SJSA1 (cell line): ENCODE measurements around the gene SOCS1. TPM values are rescaled to one million over a fixed set of nuclear protein-coding genes. Genes with fewer than 3 reads are reported as not detected.

Experiments used
- DNase-seq, 2 experiments: peaks; one replicate each; pipeline ENCODE4 v3.0.0-alpha.2; 2015 to 2020; ENCODE audit warnings: low spot score in 2 of 2, low read depth in 1 of 2
- H3K27ac ChIP-seq: fragments of 250-450 bp; sonication (Bioruptor Pico); 2 replicates; pipeline ENCODE4 v1.5.1; 2020; ENCODE audit warnings: mild to moderate bottlenecking, moderate library complexity
- H3K27me3 ChIP-seq: fragments of 250-450 bp; sonication (Bioruptor Pico); replicated peaks from 2 replicates; pipeline ENCODE4 v1.5.1; 2020; ENCODE audit warnings: mild to moderate bottlenecking, moderate library complexity
- H3K36me3 ChIP-seq: fragments of 250-450 bp; sonication (Bioruptor Pico); 2 replicates; pipeline ENCODE4 v1.5.1; 2020; ENCODE audit warnings: mild to moderate bottlenecking
- H3K4me1 ChIP-seq: fragments of 250-450 bp; sonication (Bioruptor Pico); replicated peaks from 2 replicates; pipeline ENCODE4 v1.6.1; 2021; ENCODE audit warnings: mild to moderate bottlenecking
- H3K4me3 ChIP-seq: fragments of 250-450 bp; sonication (Bioruptor Pico); 2 replicates; pipeline ENCODE4 v1.5.1; 2020; ENCODE audit warnings: mild to moderate bottlenecking
- H3K9me3 ChIP-seq: fragments of 250-450 bp; sonication (Bioruptor Pico); replicated peaks from 2 replicates; pipeline ENCODE4 v1.5.1; 2020; ENCODE audit warnings: mild to moderate bottlenecking
- total RNA-seq: library from RNA; depleted of rRNA; stranded (reverse); fragments of >200 nt; shearing (Covaris generic); gene quantifications from 2 replicates; pipeline ENCODE4 v1.2.3, GENCODE V29; 2014

The SOCS1 gene
- total RNA-seq, 1 experiment from 2014 or later: 9.0 TPM

DNA sequence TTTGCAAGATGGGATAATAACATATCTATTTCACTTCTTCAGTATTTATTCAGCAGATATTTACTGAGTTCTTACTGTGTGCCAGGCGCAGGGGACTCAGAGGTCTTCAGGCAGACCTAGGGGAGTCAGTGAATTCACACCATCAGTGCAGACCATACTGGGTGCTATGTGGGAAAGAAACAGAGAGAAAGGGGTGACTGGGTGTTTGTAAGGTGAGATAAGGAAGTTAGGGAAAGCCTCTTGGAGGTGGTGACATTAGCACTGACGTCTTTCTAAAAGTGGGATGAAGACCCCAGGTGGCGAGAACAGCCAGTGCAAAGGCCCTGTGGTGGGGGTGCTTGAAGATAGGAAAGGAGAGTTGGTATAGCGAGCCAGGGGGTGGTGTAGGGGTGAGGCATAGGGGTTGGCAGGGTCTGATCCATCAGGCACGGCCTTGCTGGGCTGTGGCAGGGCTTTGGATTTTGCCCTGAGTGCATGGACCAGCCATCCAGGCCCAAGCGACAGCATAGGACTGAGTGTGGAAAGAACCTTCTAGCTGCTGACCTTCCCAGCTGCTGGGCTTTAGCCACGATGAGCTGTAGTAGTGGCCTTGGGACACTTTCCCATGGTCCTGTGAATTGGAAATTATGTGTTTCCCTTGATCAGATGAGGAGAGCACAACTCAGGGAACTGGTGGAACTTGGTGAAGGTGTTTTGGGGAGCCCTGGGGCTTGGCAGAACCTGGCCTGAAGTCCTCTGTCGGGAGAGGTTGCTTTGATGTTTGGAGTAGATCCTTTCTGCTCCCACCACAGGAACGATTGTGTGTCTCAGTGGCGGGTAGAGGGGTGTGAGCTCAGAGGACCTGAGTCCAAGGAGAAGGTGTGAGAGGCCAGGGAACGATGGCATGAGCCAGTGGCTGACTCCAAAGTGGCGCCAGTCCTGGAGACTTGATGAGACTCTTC lies 3.9 kb upstream of the SOCS1 start:
- H3K27me3 ChIP-seq: no peaks in the 10 kb centered on the region
- peaks cover 11% of the 10 kb centered on the region for H3K36me3 ChIP-seq
- H3K9me3 ChIP-seq: no peaks in the 10 kb centered on the region
- no peak overlapping the region for H3K27ac ChIP-seq
- no peak overlapping the region for H3K4me3 ChIP-seq
- H3K4me1 ChIP-seq: peaks cover 27% of the 10 kb centered on the region
- DNase-seq: no peak

DNA sequence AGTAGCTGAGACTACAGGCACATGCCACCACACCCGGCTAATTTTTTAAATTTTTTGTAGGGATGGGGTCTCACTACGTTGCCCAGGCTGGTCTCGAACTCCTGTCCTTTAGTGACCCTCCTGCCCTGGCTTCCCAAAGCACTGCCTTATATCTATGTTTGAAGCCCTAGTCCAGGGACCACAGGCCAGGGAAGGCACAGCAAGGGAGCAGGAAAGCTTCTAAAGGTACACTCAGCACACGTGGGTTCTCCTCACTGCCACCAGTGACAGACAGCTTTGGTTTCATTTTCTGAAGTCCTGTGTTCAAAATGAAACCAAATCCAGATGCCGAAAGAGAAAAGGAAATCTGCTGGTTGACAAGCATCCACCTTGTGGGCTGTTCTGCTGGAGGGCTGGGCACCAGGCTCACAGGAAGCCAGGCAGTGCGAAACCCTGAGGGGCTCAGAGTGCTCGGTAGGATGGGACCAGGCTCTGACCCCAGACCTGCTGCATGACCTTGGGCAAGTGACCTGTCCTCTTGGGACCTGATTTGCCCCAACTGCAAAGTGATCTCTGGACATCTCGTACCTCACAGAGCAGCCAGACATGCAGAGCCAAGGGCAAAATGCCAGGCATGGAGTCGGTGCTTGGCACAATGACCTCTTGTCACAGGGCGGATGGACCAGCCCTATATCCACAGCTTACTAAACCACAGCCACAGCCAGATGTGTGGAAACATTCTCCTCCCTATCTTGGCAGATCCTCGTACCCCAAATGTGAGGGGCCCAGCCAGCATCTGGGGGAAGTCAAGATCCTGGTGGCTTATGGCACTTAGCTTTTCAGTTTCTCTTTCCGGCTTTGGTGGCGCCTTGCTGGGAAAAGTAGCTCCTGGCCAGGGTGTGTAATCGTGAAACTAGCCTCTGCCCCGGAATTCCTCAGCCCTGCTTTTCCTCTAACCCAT lies 2.8 kb upstream of the SOCS1 start:
- no peak overlapping the region for H3K27ac ChIP-seq
- DNase-seq: no peak
- H3K9me3 ChIP-seq: no peaks in the 10 kb centered on the region
- H3K27me3 ChIP-seq: no peaks in the 10 kb centered on the region
- peaks cover 22% of the 10 kb centered on the region for H3K36me3 ChIP-seq
- H3K4me1 ChIP-seq: peaks cover 38% of the 10 kb centered on the region
- H3K4me3 ChIP-seq: no peak overlapping the region

DNA sequence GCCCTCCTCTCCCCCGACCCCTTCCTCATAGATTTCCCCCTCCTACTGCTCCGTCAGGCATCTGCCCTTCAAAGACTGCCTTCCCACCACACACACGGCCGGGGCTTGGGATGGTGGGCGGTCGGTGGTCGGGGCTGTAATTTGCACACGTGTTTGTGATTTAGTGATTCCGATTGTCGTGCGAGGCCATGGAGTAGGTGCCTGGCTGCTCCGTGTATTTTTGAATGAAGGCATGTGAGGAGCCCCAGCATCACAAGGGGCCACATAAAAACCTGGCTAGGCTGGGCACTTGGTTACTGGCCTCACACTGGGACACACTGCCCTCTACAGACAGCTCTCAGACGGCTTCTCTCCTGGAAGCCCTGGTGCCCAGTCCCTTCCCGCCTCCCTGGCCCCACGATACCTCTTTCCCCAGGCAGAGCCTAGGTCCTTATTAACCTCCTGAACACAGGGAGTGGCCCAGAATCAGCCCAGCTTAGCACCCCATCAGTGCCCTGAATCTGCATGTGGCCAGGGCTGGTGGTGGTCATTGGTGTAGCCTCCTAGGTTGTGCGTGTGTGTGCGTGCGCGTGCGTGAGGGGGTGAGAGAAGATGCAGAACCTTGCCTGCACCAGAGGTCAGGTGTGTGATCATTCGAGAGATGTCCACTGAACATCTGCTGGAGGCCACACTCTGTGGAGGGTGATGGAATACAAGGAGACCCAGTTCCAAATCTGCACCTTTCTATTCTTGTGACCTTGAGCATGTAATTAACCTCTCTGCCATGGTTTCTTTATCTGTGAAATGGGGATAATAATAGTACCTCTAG lies 1.3 kb upstream of the SOCS1 start:
- no peaks in the 10 kb centered on the region for H3K27me3 ChIP-seq
- H3K27ac ChIP-seq: peak overlapping the region; percentile 96
- H3K36me3 ChIP-seq: peaks cover 37% of the 10 kb centered on the region
- H3K9me3 ChIP-seq: no peaks in the 10 kb centered on the region
- peak overlapping the region; percentile 80 for H3K4me3 ChIP-seq
- peaks cover 51% of the 10 kb centered on the region for H3K4me1 ChIP-seq
- DNase-seq: peak; percentile 73 to 81

DNA sequence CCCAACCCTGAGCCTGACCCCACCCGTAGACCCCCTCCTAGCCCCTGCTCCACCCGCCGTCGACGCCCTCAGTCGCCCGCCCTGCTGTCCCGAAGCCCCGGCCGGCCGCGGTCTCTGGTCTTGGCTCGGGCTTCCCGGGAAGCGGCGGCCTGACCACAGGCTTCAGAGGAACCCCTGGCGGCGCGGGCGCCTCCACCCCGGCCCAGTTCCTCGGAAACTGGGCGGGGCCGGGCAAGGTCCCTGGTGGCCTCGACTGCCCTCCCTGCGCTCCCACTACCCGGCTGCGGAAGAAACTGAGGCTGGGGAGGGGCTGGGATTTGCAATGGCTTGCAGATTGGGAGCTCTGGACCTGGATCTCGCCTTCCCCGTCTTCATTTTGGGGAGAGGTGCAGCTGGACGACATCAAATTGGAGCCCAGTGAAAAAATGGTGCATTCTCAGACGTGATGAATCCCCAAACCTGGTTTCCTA lies 692 bp upstream of the SOCS1 start:
- no peaks in the 10 kb centered on the region for H3K27me3 ChIP-seq
- H3K36me3 ChIP-seq: peaks cover 44% of the 10 kb centered on the region
- peak overlapping the region; percentile 96 for H3K27ac ChIP-seq
- H3K9me3 ChIP-seq: no peaks in the 10 kb centered on the region
- DNase-seq: peak; percentile 75 to 76
- H3K4me1 ChIP-seq: peaks cover 57% of the 10 kb centered on the region
- H3K4me3 ChIP-seq: peak overlapping the region; percentile 80

DNA sequence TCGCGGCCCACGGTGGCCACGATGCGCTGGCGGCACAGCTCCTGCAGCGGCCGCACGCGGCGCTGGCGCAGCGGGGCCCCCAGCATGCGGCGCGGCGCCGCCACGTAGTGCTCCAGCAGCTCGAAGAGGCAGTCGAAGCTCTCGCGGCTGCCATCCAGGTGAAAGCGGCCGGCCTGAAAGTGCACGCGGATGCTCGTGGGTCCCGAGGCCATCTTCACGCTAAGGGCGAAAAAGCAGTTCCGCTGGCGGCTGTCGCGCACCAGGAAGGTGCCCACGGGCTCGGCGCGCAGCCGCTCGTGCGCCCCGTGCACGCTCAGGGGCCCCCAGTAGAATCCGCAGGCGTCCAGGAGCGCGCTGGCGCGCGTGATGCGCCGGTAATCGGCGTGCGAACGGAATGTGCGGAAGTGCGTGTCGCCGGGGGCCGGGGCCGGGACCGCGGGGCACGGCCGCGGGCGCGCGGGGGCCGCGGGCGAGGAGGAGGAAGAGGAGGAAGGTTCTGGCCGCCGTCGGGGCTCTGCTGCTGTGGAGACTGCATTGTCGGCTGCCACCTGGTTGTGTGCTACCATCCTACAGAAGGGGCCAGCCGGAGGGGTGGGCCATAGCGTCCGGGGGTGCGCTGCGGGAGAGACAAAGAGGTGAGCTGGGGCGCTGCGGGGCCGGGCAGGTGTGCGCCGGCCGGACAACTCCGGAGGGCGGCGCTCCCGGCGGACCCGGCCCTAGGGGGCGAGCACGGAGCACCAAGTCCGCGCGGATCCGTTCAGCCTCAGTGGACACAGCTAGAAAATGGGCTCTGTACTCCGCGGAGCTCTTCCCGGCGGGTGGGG lies 879 bp downstream of the SOCS1 start:
- Histone ChIP-seq H3K4me3 (peak overlapping the region; percentile 80), H3K27ac (no peak overlapping the region), H3K9me3 (no peaks in the 10 kb centered on the region), H3K36me3 (peaks cover 49% of the 10 kb centered on the region), H3K4me1 (peaks cover 57% of the 10 kb centered on the region), H3K27me3 (no peaks in the 10 kb centered on the region)
- peak in 1 of 2 experiments; percentile 42 for DNase-seq

DNA sequence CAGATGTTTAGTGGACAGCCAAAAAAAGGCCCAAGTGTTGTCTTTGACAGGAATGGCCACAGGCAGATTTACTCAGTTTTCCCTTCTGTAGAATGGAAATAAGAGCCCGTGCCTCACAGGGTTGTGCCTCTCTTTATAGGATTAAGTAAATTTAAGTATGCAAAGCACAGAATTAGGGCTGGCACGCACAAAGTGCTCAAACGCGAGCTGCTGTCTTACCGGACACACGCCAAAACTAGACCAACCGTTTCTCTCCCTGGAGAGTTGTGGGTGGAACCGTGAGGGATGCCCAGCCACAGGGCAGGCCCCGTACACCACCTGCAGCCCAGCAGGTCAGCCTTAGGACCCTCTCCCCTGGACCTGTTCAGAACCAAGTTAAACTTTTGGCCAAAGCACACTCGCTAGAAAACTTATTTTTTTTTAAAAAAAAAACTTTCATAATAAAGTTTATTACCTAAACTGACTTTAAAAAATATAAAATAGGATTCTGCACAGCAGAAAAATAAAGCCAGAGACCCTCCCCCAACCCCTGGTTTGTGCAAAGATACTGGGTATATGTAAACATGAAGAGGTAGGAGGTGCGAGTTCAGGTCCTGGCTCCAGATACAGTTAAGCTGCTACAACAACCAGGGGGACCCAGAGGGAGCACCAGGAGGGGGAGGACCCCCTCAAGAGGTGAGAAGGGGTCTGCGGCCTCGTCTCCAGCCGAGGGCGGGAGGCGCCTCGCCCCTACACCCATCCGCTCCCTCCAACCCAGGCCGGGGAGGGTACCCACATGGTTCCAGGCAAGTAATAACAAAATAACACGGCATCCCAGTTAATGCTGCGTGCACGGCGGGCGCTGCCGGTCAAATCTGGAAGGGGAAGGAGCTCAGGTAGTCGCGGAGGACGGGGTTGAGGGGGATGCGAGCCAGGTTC lies 1.8 kb downstream of the SOCS1 start:
- H3K4me3 ChIP-seq: peak overlapping the region; percentile 80
- H3K9me3 ChIP-seq: no peaks in the 10 kb centered on the region
- H3K27me3 ChIP-seq: no peaks in the 10 kb centered on the region
- H3K27ac ChIP-seq: no peak overlapping the region
- H3K36me3 ChIP-seq: peaks cover 49% of the 10 kb centered on the region
- peak in 1 of 2 experiments; percentile 30 for DNase-seq
- H3K4me1 ChIP-seq: peaks cover 57% of the 10 kb centered on the region

DNA sequence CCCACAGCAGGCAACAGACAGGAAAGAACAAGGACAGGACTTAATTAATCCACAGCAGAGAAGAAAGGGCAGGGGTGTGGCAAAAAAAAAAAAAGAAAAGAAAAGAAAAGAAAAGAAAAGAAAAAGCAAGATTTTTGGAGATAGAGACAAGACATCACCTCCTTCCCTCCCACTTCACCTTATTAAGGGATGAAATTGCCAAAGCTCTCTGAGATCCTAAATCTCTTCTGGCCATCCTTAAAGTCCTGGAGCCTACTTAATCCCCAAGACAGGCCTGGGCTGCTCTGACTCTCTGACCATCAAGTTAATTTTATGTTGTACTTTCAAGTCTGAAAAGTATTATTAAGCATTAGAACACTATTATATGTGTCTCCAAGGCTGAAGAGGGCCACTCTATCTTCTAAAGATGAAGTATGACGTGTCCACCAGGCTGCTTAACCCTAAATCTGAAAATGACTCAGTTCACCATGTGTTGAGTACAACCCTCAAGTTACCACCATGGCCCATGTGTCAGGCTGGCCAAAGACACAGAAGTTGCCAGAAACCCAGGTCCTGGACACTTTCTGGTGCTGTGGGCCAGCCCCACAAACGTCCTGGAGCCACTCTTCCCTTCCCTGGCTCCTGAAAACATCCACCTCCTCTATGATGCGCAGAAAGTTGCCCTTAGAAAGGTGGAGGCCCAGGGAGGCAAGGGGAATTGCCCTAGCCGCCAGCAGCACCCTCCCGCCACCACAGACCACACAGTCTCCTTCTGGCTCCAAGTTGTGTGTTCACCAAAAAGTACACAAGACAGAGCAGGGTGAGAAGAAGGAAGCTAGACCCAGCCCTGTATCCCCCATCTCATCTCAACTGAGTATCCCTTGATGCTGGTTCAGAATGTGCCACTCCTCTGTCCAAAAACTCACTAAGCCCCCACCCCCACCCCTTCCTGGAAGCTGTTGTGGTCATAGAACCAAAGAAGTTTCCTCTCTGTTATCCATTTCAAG lies 2.7 kb downstream of the SOCS1 start:
- Histone ChIP-seq H3K36me3 (peaks cover 49% of the 10 kb centered on the region), H3K4me1 (peaks cover 47% of the 10 kb centered on the region), H3K27ac (no peak overlapping the region), H3K27me3 (no peaks in the 10 kb centered on the region), H3K9me3 (no peaks in the 10 kb centered on the region), H3K4me3 (peak overlapping the region; percentile 80; the same call in 1 of the 2 replicates)
- no peak for DNase-seq

DNA sequence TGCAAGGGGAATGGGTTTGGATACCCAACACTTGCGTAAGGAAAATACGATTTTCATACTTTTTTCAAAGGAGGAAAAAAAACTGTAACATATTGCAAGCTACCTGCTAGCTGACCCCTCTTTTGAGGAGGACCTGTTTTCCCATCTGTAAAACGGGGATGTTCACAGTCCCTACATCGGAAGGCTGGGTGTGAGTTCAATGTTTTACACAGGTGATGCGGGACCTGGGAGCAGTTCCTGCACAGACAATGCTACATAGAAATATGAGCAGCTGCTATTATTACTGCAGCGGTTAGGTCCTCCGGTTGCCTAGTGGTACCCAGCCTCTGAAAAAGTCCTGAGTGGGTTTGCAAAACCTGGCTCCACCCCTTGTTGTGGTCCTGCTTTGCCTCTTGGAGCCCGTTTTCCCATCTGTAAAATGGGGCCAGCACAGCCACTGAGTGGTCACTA lies 3.5 kb downstream of the SOCS1 start:
- Histone ChIP-seq H3K4me1 (peaks cover 43% of the 10 kb centered on the region), H3K36me3 (peaks cover 49% of the 10 kb centered on the region), H3K9me3 (no peaks in the 10 kb centered on the region), H3K27ac (no peak overlapping the region), H3K4me3 (no peak overlapping the region), H3K27me3 (no peaks in the 10 kb centered on the region)
- no peak for DNase-seq

DNA sequence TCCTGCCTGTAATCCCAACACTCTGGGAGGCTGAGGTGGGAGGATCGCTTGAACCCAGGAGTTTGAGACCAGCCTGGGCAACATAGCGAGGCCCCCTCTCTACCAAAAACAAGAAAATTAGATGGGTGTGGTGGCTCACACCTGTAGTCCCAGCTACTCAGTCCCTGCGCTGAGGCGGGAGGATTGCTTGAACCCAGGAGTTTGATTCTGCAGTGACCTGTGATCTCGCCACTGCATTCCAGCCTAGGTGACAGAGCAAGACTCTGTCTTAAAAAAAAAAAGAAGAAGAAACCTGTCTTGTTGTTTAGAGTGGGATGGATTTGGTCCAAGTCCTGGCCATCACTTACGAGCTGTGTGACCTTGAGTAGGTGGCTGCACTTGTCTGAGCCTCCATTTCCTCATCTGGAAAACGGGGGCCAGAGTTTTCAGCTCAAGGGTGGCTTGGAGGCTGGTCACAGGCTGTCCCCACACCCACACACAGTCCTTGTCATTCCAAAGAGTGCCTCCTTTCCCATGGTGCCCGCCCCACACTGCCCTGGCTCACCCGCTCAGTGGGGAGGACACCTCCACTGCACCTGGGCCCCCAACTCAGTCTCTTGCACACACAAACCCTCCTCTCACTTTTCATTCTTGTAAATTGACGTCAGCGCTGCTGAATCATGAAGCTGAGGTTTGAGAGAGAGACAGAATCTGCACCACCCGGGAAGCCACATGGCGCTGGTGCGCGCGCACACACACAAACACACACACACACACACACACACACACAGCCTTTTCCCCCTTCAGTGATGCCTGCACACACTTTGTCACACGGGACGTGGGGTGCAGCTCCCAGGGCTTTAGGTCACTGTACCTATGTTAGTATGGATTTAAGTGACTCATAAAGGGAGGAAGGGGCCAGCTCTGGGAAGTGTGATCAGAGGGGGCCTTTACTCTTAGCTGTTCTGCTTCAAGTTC lies 4.2 kb downstream of the SOCS1 start:
- peak in 1 of 2 experiments; percentile 31 for DNase-seq
- H3K4me1 ChIP-seq: peaks cover 36% of the 10 kb centered on the region
- H3K36me3 ChIP-seq: peaks cover 49% of the 10 kb centered on the region
- no peaks in the 10 kb centered on the region for H3K9me3 ChIP-seq
- no peaks in the 10 kb centered on the region for H3K27me3 ChIP-seq
- no peak overlapping the region for H3K27ac ChIP-seq
- H3K4me3 ChIP-seq: no peak overlapping the region
